NCI-H2196 treated with DMSO at 0.1 percent for 48 hours (cell line): ENCODE data around the gene NFXL1.
"Not testable (repeated sequence)": the region's sequence is repeated elsewhere in the genome, so short reads cannot be mapped to it uniquely, and the experiment has no call there.

Experiments
- DNase-seq: peaks from one replicate; lab custom pipeline; 2025; ENCODE audit not compliant: unreplicated experiment; lab: John Stamatoyannopoulos, UW

The NFXL1 gene

GRCh38 chr4:47914220-47914925 is at the start of gene NFXL1:
Gene NFXL1, minus strand, starts transcription at chr4:47914583. Its CDS starts 380 bp downstream, at chr4:47914203.
- peak; percentile 96 for DNase-seq

DNA sequence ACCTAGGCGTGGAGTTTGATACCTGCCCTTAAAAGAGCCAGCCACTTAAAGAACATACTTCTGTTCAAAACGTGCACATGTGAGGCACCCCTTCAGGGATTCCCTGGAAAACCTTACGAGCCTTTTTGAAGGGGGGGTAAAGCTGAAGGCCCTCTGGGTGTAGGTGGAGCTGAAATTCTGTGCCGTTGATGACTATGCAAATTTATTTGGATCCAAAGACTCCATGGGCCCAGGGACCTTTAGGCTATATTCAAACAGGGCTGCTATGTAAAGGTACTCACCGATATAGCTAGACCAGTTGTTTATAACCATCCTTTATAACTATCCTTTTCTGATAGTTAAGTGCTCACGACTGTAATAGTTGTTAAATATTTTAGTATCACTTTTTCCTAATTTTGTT is 40.3 kb upstream of the NFXL1 start:
- DNase-seq = no peak

GRCh38 chr4:47954245-47954644 is 39.9 kb upstream of the NFXL1 start:
- no peak for DNase-seq

GRCh38 chr4:47945930-47946726 is 31.7 kb upstream of the NFXL1 start:
- no peak for DNase-seq

DNA sequence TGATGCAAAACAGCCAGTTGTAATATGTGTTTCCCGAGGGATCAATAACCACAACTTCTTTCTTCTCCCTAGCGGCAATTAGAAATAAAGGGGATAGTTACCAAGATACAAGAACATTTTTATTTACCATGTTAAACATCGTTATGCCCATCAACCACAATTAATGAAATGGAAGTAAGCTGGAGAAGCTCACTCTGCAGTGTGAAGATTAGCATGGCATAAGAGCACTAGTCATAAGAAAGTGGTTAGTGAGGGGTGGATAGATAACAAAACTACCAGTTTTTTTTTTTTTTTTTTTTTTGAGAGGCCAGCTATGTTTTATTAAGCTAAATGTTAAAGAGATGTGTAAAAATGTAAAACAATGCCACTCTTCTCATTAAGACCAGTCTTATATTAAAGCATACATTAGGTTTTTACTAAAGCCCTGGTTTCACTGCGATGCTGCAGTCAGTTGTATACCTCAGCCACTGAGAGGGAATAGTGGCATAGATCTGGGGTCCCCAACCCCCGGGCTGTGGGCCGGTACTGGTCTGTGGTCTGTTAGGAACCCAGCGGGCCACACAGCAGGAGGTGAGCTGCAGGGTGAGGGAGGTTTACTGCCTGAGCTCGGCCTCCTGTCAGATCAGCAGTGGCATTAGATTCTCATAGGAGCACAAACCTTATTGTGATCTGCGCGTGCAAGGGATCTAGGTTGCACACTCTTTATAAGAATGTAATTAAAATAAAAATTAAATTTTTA is 27.9 kb upstream of the NFXL1 start:
- DNase-seq = no peak

GRCh38 chr4:47939456-47939855 is 25.1 kb upstream of the NFXL1 start:
- DNase-seq = no peak

DNA sequence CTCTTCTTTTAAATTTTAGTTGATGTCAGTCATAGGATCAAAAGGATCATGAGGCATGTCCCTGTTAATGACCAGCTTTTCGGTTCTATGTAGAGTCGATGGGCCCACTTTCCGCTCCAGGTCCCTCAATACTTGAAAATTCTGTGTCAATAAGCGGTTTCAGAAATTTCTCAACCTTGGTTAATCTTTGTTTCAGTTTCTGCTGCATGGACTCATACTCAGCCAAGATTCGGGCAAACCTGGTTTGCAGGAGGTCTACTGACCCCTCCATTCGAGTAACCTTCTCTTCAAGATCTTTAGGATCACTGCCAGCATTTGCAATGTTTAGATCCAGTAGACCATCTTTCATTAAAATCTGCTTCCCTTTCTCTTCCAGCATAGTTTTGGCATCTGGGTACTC is 22.0 kb upstream of the NFXL1 start:
- DNase-seq = no peak

DNA sequence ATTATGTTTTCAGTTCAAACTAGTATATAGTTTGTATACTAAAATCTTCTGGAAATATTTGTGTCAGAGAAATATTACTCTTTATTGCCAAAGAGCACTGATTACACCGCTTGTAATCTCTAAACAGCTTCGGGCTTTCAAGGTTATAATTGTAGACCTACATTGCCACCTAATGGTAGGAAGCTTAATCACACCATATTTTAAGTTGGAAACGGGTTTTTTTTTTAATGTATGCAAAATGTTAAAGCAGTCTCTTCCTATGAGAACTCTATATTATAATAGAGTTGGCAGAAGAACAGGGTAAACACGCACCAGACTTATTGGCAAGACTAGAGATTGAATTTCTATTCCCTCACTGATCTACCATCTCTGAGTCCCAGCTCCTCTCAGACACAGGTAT is 19.5 kb upstream of the NFXL1 start:
- no peak for DNase-seq

- no peak for DNase-seq
Observed at GRCh38 chr4:47930971-47931804, 16.8 kb upstream of the NFXL1 start.

DNA sequence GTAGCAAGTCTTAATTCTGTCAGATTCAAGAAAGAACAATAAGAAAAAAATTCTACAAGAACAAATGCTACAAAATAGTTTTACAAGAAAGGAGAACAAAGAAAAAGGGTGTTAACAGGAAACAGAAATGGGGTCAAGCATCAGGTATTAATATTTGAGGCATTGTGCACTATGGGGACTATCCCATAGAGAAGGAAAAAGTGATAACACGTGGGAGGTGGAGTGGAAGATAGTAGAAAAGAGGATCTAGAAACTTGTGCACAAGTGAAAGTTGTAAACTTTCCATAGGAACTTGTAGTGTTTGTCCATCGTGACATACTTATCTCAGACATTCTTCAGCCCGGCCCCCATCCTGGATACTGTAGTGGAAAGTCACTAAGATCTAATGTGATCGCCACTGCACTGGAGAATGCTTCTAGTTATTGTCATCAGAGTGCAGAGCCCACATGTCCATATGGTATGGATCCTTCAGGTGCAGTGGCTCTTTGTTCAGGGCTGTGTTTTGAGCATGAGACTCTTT is 15.4 kb upstream of the NFXL1 start:
- DNase-seq = no peak

DNA sequence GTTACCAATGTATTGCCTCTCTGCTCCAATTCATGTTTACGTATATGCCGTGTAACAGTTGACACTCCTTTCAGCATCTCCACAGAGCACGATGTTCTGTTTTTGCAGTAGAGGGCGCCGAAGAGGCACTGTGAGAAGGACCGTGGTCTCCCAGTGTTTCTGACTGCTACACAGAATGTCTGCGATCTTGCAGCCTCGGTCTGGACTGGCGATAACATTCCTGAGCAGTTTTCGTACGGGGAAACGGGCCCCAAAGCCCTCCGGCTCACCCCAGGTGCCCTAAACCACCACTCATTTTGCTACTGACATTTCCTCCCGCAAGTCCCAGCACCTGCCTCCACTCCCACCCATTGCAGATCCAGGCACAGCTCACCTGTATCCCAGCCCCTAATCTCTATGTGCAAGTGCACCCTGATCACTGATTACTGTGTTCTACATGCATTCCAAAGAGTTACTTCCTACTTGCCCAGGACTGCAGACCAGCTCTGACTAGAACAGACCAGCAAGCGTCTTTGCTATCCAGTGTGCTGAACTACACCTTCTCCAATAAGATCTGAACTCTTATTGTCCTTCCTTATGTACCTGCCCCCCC is 12.4 kb upstream of the NFXL1 start:
- DNase-seq = no peak

- DNase-seq = not testable (repeated sequence)
Observed at GRCh38 chr4:47923261-47923608, 8.9 kb upstream of the NFXL1 start.

DNA sequence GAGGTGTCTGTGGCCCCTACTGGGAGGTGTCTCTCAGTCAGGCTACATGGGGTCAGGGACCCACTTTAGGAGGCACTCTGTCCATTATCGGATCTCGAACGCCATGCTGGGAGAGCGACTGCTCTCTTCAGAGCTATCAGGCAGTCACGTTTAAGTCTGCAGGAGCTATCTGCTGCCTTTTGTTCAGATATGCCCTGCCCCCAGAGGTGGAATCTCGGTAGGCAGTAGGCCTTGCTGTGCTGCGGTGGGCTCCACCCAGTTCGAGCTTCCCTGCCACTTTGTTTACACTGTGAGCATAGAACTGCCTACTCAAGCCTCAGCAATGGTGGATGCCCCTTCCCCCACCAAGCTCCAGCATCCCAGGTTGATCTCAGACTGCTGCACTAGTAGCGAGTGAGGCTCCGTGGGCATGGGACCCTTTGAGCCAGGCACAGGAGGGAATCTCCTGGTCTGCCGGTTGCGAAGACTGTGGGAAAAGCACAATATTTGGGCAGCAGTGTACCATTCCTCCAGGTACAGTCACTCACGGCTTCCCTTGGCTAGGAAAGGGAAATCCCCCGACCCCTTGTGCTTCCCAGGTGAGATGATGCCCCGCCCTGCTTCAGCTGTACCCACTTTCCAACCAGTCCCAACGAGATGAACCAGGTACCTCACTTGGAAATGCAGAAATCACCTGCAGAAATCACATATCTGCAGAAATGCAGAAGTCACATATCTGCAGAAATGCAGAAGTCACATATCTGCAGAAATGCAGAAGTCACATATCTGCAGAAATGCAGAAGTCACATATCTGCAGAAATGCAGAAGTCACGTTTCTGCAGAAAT is 8.3 kb upstream of the NFXL1 start:
- DNase-seq = not testable (repeated sequence)

DNA sequence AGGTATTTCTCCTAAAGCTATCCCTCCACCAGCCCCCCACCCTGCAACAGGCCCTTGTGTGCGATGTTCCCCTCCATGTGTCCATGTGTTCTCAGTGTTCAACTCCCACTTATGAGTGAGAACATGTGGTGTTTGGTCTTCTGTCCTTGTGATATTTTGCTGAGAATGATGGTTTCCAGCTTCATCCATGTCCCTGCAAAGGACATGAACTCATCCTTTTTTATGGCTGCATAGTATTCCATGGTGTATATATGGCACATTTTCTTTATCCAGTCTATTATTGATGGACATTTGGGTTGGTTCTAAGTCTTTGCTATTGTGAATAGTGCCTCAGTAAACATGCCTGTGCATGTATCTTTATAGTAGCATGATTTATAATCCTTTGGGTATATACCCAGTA is 2.8 kb upstream of the NFXL1 start:
- not testable (repeated sequence) for DNase-seq

DNA sequence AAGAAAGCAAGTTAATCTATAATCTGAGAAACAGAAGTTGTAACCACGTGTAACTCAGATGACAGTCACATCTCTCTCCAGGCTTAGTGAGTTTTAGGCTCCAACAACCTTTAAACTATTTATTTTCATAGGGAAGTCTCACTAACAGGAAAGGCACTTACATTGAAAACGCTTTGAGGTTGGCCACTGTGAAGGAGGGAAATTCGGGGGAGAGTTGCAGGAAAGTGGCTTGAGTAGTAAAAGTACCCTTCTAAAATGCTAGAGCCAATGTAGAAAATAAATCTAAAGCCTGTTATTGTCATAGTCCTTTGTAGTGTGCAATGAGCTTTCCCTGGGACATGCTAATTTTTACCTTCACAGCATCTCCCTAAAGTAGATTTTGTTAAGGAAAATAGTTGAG is 995 bp upstream of the NFXL1 start:
- no peak for DNase-seq

DNA sequence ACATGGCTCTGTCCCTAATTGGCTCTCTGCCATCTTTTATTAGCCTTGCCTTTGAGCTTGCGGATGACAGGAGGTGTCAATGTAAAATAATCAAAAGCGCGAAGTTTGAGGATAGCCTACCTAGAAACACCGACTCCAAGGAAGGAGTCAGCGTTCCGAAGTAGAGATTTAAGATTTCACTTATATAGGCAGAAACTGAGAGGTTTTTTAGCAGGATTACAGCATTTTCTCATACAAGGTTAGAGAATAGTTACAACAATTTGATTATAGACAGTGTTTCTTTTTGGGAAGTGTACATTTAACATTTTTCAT is 499 bp upstream of the NFXL1 start:
- no peak for DNase-seq

- no peak for DNase-seq
Observed at GRCh38 chr4:47913861-47914219, 543 bp downstream of the NFXL1 start.

- no peak for DNase-seq
Observed at GRCh38 chr4:47913330-47913729, 1.1 kb downstream of the NFXL1 start.

DNA sequence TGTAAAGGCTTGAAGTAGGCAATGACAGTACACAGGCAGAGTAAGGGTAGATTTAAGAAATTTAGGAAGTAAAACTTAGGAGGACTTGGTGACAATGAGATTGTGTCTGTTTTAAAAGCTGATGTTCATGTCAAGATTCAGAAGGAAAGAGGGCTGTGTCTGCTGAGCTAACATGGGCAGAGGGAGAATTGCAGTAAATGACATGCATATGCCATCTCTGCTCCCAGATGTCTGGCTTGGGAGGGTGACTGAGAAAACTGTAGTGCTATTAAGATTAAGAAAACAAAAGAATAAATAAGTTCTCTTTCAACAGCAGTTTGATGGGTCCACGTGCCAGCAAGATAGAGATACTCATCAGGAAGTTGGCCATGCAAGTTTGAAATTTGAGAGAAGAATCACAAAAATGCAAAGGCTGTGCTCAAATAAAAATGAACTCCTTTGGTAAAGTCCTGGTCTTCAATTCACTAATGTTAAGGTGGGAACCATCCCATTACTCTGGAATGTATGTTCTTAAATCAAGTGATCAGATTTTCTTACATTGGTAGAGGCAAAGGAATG is 7.2 kb downstream of the NFXL1 start:
- DNase-seq = no peak

- no peak for DNase-seq
Observed at GRCh38 chr4:47899639-47900038, 14.7 kb downstream of the NFXL1 start.
